GM23338 (cell line): Measurements from ENCODE around the gene PTPRJ. TPM values are rescaled to one million over a fixed set of nuclear protein-coding genes. Genes with fewer than 3 reads are reported as not detected.

ENCODE experiments used
- ATAC-seq: fragments of 200-7000 bp; cut with Tn5 transposase; 3 replicates; pipeline ENCODE4 v1.9.1; 2020
- DNase-seq: peaks from one replicate; pipeline ENCODE4 v3.0.0-alpha.2; 2015; ENCODE audit warnings: low spot score
- H2AFZ ChIP-seq: fragments of 200-600 bp; sonication (generic); 2 replicates; pipeline ENCODE4 v1.8.0; 2016; ENCODE audit warnings: antibody characterized with exemption, mild to moderate bottlenecking, moderate library complexity
- H3F3A ChIP-seq: fragments of 200-600 bp; sonication (generic); replicated peaks from 2 replicates; pipeline ENCODE4 v1.8.0; 2017; ENCODE audit warnings: antibody characterized with exemption, mixed run types, low read depth
- H3K27ac ChIP-seq: fragments of 200-600 bp; sonication (generic); 2 replicates; pipeline ENCODE4 v1.6.1; 2016; ENCODE audit warnings: low read depth
- H3K27me3 ChIP-seq: fragments of 200-600 bp; sonication (generic); 2 replicates; pipeline ENCODE4 v1.8.0; 2016; ENCODE audit warnings: mild to moderate bottlenecking, mixed run types, moderate library complexity; ENCODE audit not compliant: insufficient read depth
- H3K36me3 ChIP-seq: fragments of 200-600 bp; sonication (generic); 2 replicates; pipeline ENCODE4 v1.8.0; 2016; ENCODE audit warnings: mild to moderate bottlenecking; ENCODE audit not compliant: insufficient read depth
- H3K4me1 ChIP-seq: fragments of 200-600 bp; sonication (generic); 2 replicates; pipeline ENCODE4 v1.8.0; 2016; ENCODE audit warnings: mild to moderate bottlenecking, moderate library complexity; ENCODE audit not compliant: insufficient read depth
- H3K4me2 ChIP-seq: fragments of 200-600 bp; sonication (generic); 2 replicates; pipeline ENCODE4 v1.7.1; 2017; ENCODE audit warnings: mixed run types
- H3K4me3 ChIP-seq: fragments of 200-600 bp; sonication (generic); 2 replicates; pipeline ENCODE4 v1.6.1; 2016; ENCODE audit warnings: mixed run types
- H3K79me2 ChIP-seq: fragments of 200-600 bp; sonication (generic); replicated peaks from 2 replicates; pipeline ENCODE4 v1.8.0; 2017; ENCODE audit warnings: mild to moderate bottlenecking; ENCODE audit not compliant: insufficient read depth
- H3K9me2 ChIP-seq: fragments of 200-600 bp; sonication (generic); 2 replicates; pipeline ENCODE4 v1.8.0; 2017; ENCODE audit not compliant: insufficient read depth
- H4K20me1 ChIP-seq: fragments of 200-600 bp; sonication (generic); replicated peaks from 2 replicates; pipeline ENCODE4 v1.8.0; 2017; ENCODE audit warnings: mild to moderate bottlenecking; ENCODE audit not compliant: insufficient read depth
- H3K27ac Mint-ChIP-seq: 2 replicates; pipeline ENCODE4 v1.8.0; 2020; ENCODE audit warnings: inconsistent platforms, mild to moderate bottlenecking, moderate library complexity, mixed read lengths
- H3K27me3 Mint-ChIP-seq: 3 replicates; pipeline ENCODE4 v1.8.0; 2022; ENCODE audit warnings: low read depth, mild to moderate bottlenecking, moderate library complexity, mixed read lengths, inconsistent platforms; ENCODE audit not compliant: insufficient read depth, poor library complexity
- H3K36me3 Mint-ChIP-seq: 3 replicates; pipeline ENCODE4 v1.8.0; 2021; ENCODE audit warnings: low read depth, mild to moderate bottlenecking, inconsistent platforms, moderate library complexity, mixed read lengths
- H3K4me1 Mint-ChIP-seq: 3 replicates; pipeline ENCODE4 v1.8.0; 2020; ENCODE audit warnings: mild to moderate bottlenecking, inconsistent platforms, mixed read lengths
- H3K4me3 Mint-ChIP-seq: 3 replicates; pipeline ENCODE4 v1.8.0; 2021; ENCODE audit warnings: moderate library complexity, mild to moderate bottlenecking, inconsistent platforms, mixed read lengths
- H3K9me3 Mint-ChIP-seq: 3 replicates; pipeline ENCODE4 v1.8.0; 2020; ENCODE audit warnings: moderate library complexity, mild to moderate bottlenecking, inconsistent platforms, mixed read lengths
- CREB1 ChIP-seq: fragments of 250-450 bp; sonication (Bioruptor Pico); IDR thresholded peaks from 2 replicates; pipeline ENCODE4 v1.5.0; 2020; ENCODE audit warnings: low read depth, mild to moderate bottlenecking, moderate library complexity
- EZH2 ChIP-seq: fragments of 200-600 bp; sonication (generic); IDR thresholded peaks from one replicate; pipeline ENCODE4 v1.8.0; 2017; ENCODE audit warnings: antibody characterized with exemption, mild to moderate bottlenecking, low read depth; ENCODE audit not compliant: unreplicated experiment
- EZH2phosphoT487 ChIP-seq: fragments of 200-600 bp; sonication (generic); IDR thresholded peaks from one replicate; pipeline ENCODE4 v1.8.1; 2018; ENCODE audit warnings: antibody characterized with exemption; ENCODE audit not compliant: unreplicated experiment
- JUNB ChIP-seq: IDR thresholded peaks from one replicate; pipeline ENCODE4 v1.6.1; 2016; ENCODE audit warnings: antibody characterized with exemption; ENCODE audit not compliant: unreplicated experiment
- NANOG ChIP-seq: IDR thresholded peaks from 2 replicates; pipeline ENCODE4 v1.6.1; 2016; ENCODE audit warnings: antibody characterized with exemption, borderline replicate concordance
- POLR2AphosphoS5 ChIP-seq: IDR thresholded peaks from 2 replicates; pipeline ENCODE4 v1.6.1; 2016; ENCODE audit warnings: antibody characterized with exemption, low read depth
- STAT1 ChIP-seq: IDR thresholded peaks from one replicate; pipeline ENCODE4 v1.6.1; 2016; ENCODE audit warnings: antibody characterized with exemption; ENCODE audit not compliant: unreplicated experiment
- ZNF114 ChIP-seq: fragments of 250-450 bp; sonication (Bioruptor Pico); IDR thresholded peaks from 2 replicates; pipeline ENCODE4 v1.5.0; 2020; ENCODE audit warnings: mild to moderate bottlenecking, moderate library complexity
- ZNF331 ChIP-seq: fragments of 250-450 bp; sonication (Bioruptor Pico); IDR thresholded peaks from 2 replicates; pipeline ENCODE4 v1.5.0; 2020; ENCODE audit warnings: low read depth, mild to moderate bottlenecking, moderate library complexity
- polyA plus RNA-seq: library from polyadenylated mRNA; unstranded; fragments of >200 nt; fragmentation: Nextera tagmentation; extraction: Ambion mirVana; gene quantifications from 2 replicates; pipeline ENCODE4 v1.2.1, GENCODE V29; 2016
- total RNA-seq: library from RNA; depleted of rRNA; stranded (reverse); fragments of >200 nt; shearing (Covaris generic); gene quantifications from 2 replicates; pipeline ENCODE4 v1.2.3, GENCODE V29; 2014
- TF ChIP-seq, protein P1 (sequence below): IDR thresholded peaks from one replicate; pipeline ENCODE4 v1.6.1; 2018; ENCODE audit warnings: antibody characterized with exemption; ENCODE audit not compliant: unreplicated experiment
- TF ChIP-seq, protein P2 (sequence below): fragments of 250-450 bp; sonication (Bioruptor Pico); IDR thresholded peaks from 2 replicates; pipeline ENCODE4 v1.5.0; 2020; ENCODE audit warnings: mild to moderate bottlenecking, moderate library complexity
- TF ChIP-seq, protein P3 (sequence below): IDR thresholded peaks from 2 replicates; pipeline ENCODE4 v1.6.1; 2016; ENCODE audit warnings: antibody characterized with exemption
- TF ChIP-seq, protein P4 (sequence below), 2 experiments: fragments of 200-600 bp in 1 of 2; sonication (generic) in 1 of 2; conservative IDR thresholded peaks; 2 replicates each; pipeline versions ENCODE4 v1.5.1 to v1.6.1; 2016 to 2017; ENCODE audit warnings: antibody characterized with exemption in 2 of 2, low read depth in 2 of 2, mild to moderate bottlenecking in 2 of 2, moderate library complexity in 1 of 2

PTPRJ gene
- total and polyA plus RNA-seq, 2 experiments from 2014 or later: 4.2 to 16.0 TPM

DNA sequence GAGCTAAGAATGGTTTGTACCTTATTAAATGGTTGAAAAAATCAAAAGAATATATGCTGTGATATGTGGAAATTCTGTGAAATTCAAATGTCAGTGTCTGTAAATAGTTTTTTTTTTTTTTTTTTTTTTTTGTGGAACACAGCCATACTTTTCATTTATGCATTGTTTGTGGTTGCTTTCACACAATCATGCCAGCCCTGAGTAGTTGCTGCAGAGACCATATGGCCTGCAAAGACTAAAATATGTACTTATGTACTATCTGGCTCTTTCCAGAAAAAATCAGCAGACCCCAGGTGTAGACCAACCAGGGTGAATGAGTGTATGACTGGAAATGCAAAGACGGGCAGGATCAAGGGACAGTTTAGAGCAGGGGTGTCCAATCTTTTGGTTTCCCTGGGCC, 98.3 kb downstream of the PTPRJ start:
- no peaks in the 10 kb centered on the region for H3K36me3 ChIP-seq
- H3K27ac Mint-ChIP-seq: no peak overlapping the region
- H3K4me1 Mint-ChIP-seq: peaks cover 13% of the 10 kb centered on the region
- H3K4me1 ChIP-seq: no peaks in the 10 kb centered on the region
- no peaks in the 10 kb centered on the region for H3K27me3 ChIP-seq
- no peak for DNase-seq
- no peaks in the 10 kb centered on the region; the same call in 1 of the 2 replicates for H4K20me1 ChIP-seq
- H3F3A ChIP-seq: no peaks in the 10 kb centered on the region
- H2AFZ ChIP-seq: no peak overlapping the region
- H3K4me2 ChIP-seq: no peak overlapping the region
- no peak overlapping the region for H3K27ac ChIP-seq
- TF ChIP-seq JUNB: no peak
- TF ChIP-seq, protein P1, sequence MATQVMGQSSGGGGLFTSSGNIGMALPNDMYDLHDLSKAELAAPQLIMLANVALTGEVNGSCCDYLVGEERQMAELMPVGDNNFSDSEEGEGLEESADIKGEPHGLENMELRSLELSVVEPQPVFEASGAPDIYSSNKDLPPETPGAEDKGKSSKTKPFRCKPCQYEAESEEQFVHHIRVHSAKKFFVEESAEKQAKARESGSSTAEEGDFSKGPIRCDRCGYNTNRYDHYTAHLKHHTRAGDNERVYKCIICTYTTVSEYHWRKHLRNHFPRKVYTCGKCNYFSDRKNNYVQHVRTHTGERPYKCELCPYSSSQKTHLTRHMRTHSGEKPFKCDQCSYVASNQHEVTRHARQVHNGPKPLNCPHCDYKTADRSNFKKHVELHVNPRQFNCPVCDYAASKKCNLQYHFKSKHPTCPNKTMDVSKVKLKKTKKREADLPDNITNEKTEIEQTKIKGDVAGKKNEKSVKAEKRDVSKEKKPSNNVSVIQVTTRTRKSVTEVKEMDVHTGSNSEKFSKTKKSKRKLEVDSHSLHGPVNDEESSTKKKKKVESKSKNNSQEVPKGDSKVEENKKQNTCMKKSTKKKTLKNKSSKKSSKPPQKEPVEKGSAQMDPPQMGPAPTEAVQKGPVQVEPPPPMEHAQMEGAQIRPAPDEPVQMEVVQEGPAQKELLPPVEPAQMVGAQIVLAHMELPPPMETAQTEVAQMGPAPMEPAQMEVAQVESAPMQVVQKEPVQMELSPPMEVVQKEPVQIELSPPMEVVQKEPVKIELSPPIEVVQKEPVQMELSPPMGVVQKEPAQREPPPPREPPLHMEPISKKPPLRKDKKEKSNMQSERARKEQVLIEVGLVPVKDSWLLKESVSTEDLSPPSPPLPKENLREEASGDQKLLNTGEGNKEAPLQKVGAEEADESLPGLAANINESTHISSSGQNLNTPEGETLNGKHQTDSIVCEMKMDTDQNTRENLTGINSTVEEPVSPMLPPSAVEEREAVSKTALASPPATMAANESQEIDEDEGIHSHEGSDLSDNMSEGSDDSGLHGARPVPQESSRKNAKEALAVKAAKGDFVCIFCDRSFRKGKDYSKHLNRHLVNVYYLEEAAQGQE: no peak
- TF ChIP-seq, protein P2, sequence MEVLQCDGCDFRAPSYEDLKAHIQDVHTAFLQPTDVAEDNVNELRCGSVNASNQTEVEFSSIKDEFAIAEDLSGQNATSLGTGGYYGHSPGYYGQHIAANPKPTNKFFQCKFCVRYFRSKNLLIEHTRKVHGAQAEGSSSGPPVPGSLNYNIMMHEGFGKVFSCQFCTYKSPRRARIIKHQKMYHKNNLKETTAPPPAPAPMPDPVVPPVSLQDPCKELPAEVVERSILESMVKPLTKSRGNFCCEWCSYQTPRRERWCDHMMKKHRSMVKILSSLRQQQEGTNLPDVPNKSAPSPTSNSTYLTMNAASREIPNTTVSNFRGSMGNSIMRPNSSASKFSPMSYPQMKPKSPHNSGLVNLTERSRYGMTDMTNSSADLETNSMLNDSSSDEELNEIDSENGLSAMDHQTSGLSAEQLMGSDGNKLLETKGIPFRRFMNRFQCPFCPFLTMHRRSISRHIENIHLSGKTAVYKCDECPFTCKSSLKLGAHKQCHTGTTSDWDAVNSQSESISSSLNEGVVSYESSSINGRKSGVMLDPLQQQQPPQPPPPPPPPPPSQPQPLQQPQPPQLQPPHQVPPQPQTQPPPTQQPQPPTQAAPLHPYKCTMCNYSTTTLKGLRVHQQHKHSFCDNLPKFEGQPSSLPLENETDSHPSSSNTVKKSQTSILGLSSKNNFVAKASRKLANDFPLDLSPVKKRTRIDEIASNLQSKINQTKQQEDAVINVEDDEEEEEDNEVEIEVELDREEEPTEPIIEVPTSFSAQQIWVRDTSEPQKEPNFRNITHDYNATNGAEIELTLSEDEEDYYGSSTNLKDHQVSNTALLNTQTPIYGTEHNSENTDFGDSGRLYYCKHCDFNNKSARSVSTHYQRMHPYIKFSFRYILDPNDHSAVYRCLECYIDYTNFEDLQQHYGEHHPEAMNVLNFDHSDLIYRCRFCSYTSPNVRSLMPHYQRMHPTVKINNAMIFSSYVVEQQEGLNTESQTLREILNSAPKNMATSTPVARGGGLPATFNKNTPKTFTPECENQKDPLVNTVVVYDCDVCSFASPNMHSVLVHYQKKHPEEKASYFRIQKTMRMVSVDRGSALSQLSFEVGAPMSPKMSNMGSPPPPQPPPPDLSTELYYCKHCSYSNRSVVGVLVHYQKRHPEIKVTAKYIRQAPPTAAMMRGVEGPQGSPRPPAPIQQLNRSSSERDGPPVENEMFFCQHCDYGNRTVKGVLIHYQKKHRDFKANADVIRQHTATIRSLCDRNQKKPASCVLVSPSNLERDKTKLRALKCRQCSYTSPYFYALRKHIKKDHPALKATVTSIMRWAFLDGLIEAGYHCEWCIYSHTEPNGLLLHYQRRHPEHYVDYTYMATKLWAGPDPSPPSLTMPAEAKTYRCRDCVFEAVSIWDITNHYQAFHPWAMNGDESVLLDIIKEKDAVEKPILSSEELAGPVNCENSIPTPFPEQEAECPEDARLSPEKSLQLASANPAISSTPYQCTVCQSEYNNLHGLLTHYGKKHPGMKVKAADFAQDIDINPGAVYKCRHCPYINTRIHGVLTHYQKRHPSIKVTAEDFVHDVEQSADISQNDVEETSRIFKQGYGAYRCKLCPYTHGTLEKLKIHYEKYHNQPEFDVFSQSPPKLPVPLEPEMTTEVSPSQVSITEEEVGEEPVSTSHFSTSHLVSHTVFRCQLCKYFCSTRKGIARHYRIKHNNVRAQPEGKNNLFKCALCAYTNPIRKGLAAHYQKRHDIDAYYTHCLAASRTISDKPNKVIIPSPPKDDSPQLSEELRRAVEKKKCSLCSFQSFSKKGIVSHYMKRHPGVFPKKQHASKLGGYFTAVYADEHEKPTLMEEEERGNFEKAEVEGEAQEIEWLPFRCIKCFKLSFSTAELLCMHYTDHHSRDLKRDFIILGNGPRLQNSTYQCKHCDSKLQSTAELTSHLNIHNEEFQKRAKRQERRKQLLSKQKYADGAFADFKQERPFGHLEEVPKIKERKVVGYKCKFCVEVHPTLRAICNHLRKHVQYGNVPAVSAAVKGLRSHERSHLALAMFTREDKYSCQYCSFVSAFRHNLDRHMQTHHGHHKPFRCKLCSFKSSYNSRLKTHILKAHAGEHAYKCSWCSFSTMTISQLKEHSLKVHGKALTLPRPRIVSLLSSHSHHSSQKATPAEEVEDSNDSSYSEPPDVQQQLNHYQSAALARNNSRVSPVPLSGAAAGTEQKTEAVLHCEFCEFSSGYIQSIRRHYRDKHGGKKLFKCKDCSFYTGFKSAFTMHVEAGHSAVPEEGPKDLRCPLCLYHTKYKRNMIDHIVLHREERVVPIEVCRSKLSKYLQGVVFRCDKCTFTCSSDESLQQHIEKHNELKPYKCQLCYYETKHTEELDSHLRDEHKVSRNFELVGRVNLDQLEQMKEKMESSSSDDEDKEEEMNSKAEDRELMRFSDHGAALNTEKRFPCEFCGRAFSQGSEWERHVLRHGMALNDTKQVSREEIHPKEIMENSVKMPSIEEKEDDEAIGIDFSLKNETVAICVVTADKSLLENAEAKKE (CRISPR knock-in tag): no peak
- TF ChIP-seq ZNF114: no peak
- TF ChIP-seq EZH2phosphoT487: no peak
- TF ChIP-seq EZH2: no peak
- TF ChIP-seq POLR2AphosphoS5: no peak
- no peak for TF ChIP-seq NANOG
- TF ChIP-seq, protein P3, sequence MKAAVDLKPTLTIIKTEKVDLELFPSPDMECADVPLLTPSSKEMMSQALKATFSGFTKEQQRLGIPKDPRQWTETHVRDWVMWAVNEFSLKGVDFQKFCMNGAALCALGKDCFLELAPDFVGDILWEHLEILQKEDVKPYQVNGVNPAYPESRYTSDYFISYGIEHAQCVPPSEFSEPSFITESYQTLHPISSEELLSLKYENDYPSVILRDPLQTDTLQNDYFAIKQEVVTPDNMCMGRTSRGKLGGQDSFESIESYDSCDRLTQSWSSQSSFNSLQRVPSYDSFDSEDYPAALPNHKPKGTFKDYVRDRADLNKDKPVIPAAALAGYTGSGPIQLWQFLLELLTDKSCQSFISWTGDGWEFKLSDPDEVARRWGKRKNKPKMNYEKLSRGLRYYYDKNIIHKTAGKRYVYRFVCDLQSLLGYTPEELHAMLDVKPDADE: no peak
- TF ChIP-seq ZNF331: no peak
- TF ChIP-seq, protein P4, sequence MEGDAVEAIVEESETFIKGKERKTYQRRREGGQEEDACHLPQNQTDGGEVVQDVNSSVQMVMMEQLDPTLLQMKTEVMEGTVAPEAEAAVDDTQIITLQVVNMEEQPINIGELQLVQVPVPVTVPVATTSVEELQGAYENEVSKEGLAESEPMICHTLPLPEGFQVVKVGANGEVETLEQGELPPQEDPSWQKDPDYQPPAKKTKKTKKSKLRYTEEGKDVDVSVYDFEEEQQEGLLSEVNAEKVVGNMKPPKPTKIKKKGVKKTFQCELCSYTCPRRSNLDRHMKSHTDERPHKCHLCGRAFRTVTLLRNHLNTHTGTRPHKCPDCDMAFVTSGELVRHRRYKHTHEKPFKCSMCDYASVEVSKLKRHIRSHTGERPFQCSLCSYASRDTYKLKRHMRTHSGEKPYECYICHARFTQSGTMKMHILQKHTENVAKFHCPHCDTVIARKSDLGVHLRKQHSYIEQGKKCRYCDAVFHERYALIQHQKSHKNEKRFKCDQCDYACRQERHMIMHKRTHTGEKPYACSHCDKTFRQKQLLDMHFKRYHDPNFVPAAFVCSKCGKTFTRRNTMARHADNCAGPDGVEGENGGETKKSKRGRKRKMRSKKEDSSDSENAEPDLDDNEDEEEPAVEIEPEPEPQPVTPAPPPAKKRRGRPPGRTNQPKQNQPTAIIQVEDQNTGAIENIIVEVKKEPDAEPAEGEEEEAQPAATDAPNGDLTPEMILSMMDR (conservative IDR thresholded peaks at IDR 0.05; ENCODE audit: low read depth in 2 of 2): no peak
- TF ChIP-seq CREB1: no peak
- no peak for TF ChIP-seq STAT1
- H3K4me3 ChIP-seq: no peak overlapping the region
- peaks cover 8% of the 10 kb centered on the region for H3K27me3 Mint-ChIP-seq
- H3K4me3 Mint-ChIP-seq: no peak overlapping the region
- ATAC-seq: no peak
- 0 out of 2 replicates have a peak, but pooled peaks cover 6% of the 10 kb centered on the region for H3K9me2 ChIP-seq
- 0 out of 3 replicates have a peak, but pooled peaks cover under 1% of the 10 kb centered on the region for H3K36me3 Mint-ChIP-seq
- peaks cover 3% of the 10 kb centered on the region; the same call in 1 of the 2 replicates for H3K79me2 ChIP-seq
- H3K9me3 Mint-ChIP-seq: no peaks in the 10 kb centered on the region
